BJ (cell line): ENCODE results near the gene PIGQ. TPM values are rescaled to one million over a fixed set of nuclear protein-coding genes. Genes with fewer than 3 reads are reported as not detected.

Source experiments
- CTCF ChIA-PET: fragments of 350-600 bp; formaldehyde crosslinking; extraction: SDS; loops from one replicate; lab custom pipeline; 2021; ENCODE audit warnings: antibody characterized with exemption, inconsistent platforms; lab: Yijun Ruan, JAX
- POLR2A ChIA-PET: fragments of 300-600 bp; sonication (Branson Sonifier 250); formaldehyde crosslinking; extraction: SDS; loops from one replicate; lab custom pipeline; 2021; ENCODE audit warnings: antibody characterized with exemption; lab: Charles Lee
- DNase-seq: peaks from one replicate; pipeline ENCODE4 v3.0.0-alpha.2; 2011; ENCODE audit warnings: low read depth
- H3K27me3 ChIP-seq: 2 replicates; pipeline ENCODE4 v1.6.0; 2011; ENCODE audit warnings: low read length; ENCODE audit not compliant: control insufficient read depth, insufficient read depth
- H3K36me3 ChIP-seq: 2 replicates; pipeline ENCODE4 v1.5.1; 2011; ENCODE audit warnings: low read length; ENCODE audit not compliant: control insufficient read depth, insufficient read depth
- H3K4me3 ChIP-seq: 2 replicates; pipeline ENCODE4 v1.5.1; 2011; ENCODE audit warnings: low read depth, mild to moderate bottlenecking, control low read depth, low read length
- polyA plus RNA-seq: library from polyadenylated mRNA; depleted of rRNA; stranded (reverse); fragments of >200 nt; gene quantifications from 2 replicates; pipeline ENCODE4 v1.2.3, GENCODE V29; 2011
- TF ChIP-seq, protein P1 (sequence below): IDR thresholded peaks from 2 replicates; pipeline ENCODE4 v1.5.1; 2011; ENCODE audit warnings: low read depth, mild to moderate bottlenecking, control low read depth, inconsistent platforms, low read length, moderate library complexity; ENCODE audit not compliant: insufficient read depth

PIGQ gene
- polyA plus RNA-seq, 1 experiment, result 26.6 TPM

DNA sequence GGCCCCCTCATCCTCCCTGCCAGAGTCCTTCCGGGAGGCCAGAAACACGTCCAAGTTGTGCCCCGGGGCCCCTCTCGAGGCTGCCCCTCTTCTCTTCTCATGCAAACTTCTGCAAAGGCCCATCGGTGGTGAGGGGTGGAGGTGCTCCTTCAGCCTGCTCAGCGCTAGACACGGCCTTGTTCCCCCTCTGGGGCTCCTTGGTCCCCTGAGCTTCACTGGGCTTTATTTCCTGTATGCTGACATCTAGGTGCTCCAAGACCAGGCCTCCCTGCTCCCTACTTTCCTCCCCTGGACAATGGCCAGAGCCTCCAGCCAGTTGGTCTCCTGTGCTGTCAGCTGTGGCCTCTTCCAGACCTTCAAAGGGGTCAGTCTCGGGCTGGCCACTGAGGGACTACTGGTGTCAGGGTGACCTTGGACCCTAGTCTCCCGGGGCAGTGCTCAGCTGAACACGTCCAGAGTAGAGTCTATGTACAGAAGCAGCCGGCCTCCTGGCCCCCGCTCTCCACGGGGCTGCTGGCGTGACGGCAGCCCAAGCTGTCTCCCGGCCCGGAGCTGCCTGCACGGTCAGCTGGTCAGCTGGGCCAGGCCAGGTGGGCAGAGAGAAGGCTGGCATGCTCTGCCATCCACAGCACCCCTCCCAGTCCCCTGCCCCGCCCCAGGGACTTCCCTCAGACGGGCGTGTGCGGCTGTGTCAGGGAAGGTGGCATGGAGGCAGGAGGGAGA lies 11.3 kb upstream of the PIGQ start:
- CTCF ChIA-PET, result interaction anchor here (1.1 kb wide), 1 partner anchor 15 kb away, joined by 3 read pairs; no protein-coding TSS in a partner anchor

GRCh38 chr16:559021-559380 lies 10.8 kb upstream of the PIGQ start:
- POLR2A ChIA-PET, result no interaction called here
- Histone ChIP-seq H3K4me3 (no peak overlapping the region), H3K36me3 (peaks cover under 1% of the 10 kb centered on the region; the same call in 1 of the 2 replicates), H3K27me3 (peaks cover 13% of the 10 kb centered on the region)
- DNase-seq, result no peak
- CTCF ChIA-PET, result interaction anchor here (1.1 kb wide), 1 partner anchor 15 kb away, joined by 3 read pairs; no protein-coding TSS in a partner anchor
- TF ChIP-seq, protein P1, sequence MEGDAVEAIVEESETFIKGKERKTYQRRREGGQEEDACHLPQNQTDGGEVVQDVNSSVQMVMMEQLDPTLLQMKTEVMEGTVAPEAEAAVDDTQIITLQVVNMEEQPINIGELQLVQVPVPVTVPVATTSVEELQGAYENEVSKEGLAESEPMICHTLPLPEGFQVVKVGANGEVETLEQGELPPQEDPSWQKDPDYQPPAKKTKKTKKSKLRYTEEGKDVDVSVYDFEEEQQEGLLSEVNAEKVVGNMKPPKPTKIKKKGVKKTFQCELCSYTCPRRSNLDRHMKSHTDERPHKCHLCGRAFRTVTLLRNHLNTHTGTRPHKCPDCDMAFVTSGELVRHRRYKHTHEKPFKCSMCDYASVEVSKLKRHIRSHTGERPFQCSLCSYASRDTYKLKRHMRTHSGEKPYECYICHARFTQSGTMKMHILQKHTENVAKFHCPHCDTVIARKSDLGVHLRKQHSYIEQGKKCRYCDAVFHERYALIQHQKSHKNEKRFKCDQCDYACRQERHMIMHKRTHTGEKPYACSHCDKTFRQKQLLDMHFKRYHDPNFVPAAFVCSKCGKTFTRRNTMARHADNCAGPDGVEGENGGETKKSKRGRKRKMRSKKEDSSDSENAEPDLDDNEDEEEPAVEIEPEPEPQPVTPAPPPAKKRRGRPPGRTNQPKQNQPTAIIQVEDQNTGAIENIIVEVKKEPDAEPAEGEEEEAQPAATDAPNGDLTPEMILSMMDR, result no peak

More for the DNA sequence above, 11.3 kb upstream of the PIGQ start:
- H3K27me3 ChIP-seq, result peaks cover 13% of the 10 kb centered on the region
- POLR2A ChIA-PET, result no interaction called here
- no peak for DNase-seq
- no peak overlapping the region for H3K4me3 ChIP-seq
- TF ChIP-seq, protein P1, result no peak
- H3K36me3 ChIP-seq, result peaks cover 1% of the 10 kb centered on the region; the same call in 1 of the 2 replicates

DNA sequence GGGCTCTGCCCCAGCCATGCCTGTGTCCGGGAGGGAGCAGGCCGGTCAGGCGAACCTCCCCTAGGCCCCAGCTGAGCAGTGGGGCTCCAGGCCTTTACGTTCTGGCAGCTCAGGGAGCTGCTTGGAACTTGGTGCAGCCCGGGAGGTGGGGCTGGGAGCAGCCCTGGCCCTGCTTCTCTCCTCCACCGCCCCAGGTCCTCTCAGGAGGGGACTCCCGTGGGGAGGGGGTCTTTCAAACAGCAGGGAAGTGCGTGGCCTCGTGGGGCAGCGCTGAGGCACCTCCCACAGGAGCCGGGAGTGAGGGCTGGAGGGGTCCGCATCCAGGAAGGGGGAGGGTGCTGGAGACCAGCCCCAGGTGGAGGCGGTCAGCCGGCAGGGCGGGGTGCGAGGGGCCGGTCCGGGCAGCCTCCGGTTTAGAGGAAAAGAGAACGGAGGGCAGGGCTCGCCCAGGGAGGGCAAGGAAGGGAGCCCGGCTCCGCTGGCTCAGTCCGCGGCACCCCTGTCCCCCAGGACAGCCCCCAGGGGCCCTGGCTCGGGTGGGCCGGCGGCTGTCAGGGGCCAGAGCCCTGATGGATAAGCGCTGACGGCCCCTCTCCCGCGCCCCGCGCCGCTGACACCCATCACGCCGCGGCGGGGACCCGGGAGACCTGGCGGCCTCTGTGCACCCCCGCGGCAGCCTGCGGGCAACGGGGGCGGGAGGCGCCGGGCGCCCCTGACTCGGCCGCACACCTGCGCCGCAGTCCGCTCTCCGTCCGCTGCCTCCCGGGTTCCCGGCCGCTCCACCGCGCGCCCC lies 10.2 kb upstream of the PIGQ start:
- Histone ChIP-seq H3K4me3 (no peak overlapping the region), H3K27me3 (peaks cover 13% of the 10 kb centered on the region), H3K36me3 (no peaks in the 10 kb centered on the region; the same call in 1 of the 2 replicates)
- no peak for DNase-seq
- POLR2A ChIA-PET, result no interaction called here
- CTCF ChIA-PET, result interaction anchor here (1.1 kb wide), 1 partner anchor 16 kb away, joined by 3 read pairs; no protein-coding TSS in a partner anchor
- TF ChIP-seq, protein P1, result no peak

DNA sequence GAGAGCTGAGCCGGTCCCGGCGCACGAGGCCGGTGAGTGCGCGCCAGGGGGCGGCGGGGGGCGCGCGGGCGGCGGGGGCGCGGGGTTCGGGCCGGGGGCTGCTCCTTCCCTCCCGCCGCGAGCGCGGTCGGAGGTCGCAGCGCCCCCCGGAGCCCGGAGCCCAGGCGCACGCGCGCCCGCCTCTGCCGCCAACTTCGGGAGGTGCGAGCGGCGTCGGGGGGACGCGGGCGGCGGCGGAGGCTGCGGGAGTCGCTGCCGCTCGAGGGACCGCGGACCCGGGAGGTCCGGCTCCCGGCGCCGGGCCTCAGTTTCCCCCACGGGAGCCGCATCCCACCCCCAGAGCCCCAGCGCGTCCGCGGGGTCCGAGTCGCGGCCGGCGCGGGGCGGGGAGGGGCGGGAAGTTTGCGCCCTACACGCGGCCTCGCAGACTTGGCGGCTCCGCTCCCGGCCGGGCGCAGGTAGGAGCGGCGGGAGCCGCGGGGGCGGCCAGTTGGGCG lies 9.5 kb upstream of the PIGQ start, which contains the start of gene PRR35:
Gene PRR35, plus strand, starts transcription at position 191 of the 497 bp plus-strand sequence. CDS start 2,901 bp downstream, outside the sequence.
- CTCF ChIA-PET, result no interaction called here
- H3K36me3 ChIP-seq, result no peaks in the 10 kb centered on the region
- POLR2A ChIA-PET, result no interaction called here
- no peak for DNase-seq
- TF ChIP-seq, protein P1, result no peak
- H3K27me3 ChIP-seq, result peaks cover 13% of the 10 kb centered on the region
- H3K4me3 ChIP-seq, result no peak within 1 kb of the TSS
